HEK293 (cell line): Measurements from ENCODE around the gene GPR179.

ENCODE experiments used
- BCL11B ChIP-seq: fragments of 450-650 bp; formaldehyde crosslinking; IDR thresholded peaks from 2 replicates; pipeline ENCODE4 v1.5.1; 2016; ENCODE audit warnings: low read depth, missing biosample characterization, missing genetic modification characterization
- FEZF1 ChIP-seq: fragments of 450-650 bp; formaldehyde crosslinking; IDR thresholded peaks from 2 replicates; pipeline ENCODE4 v1.5.1; 2016; ENCODE audit warnings: missing biosample characterization, missing genetic modification characterization
- GLIS1 ChIP-seq: fragments of 450-650 bp; formaldehyde crosslinking; IDR thresholded peaks from 2 replicates; pipeline ENCODE4 v1.5.1; 2016; ENCODE audit warnings: missing biosample characterization, missing genetic modification characterization
- GLIS2 ChIP-seq: fragments of 450-650 bp; formaldehyde crosslinking; IDR thresholded peaks from 2 replicates; pipeline ENCODE4 v1.5.1; 2016; ENCODE audit warnings: missing biosample characterization, missing genetic modification characterization
- MYNN ChIP-seq: fragments of 450-650 bp; formaldehyde crosslinking; IDR thresholded peaks from 2 replicates; pipeline ENCODE4 v1.5.1; 2016; ENCODE audit warnings: missing biosample characterization, missing genetic modification characterization, borderline replicate concordance
- PBX3 ChIP-seq: sonication (generic); formaldehyde crosslinking; IDR thresholded peaks from 2 replicates; pipeline ENCODE4 v1.8.1; 2022; ENCODE audit warnings: mild to moderate bottlenecking, moderate library complexity, missing genetic modification reagents
- TRIM28 ChIP-seq: IDR thresholded peaks from 2 replicates; pipeline ENCODE4 v1.6.1; 2011; ENCODE audit warnings: low read length, control low read depth, borderline replicate concordance
- YY1 ChIP-seq: fragments of 450-650 bp; formaldehyde crosslinking; IDR thresholded peaks from 2 replicates; pipeline ENCODE4 v1.5.1; 2018; ENCODE audit warnings: missing biosample characterization, missing genetic modification characterization
- ZBTB1 ChIP-seq: fragments of 450-650 bp; formaldehyde crosslinking; IDR thresholded peaks from 2 replicates; pipeline ENCODE4 v1.5.1; 2016; ENCODE audit warnings: missing biosample characterization, missing genetic modification characterization
- ZBTB48 ChIP-seq: fragments of 450-650 bp; formaldehyde crosslinking; IDR thresholded peaks from 2 replicates; pipeline ENCODE4 v1.5.1; 2016; ENCODE audit warnings: missing biosample characterization, missing genetic modification characterization
- ZFP37 ChIP-seq: fragments of 450-650 bp; formaldehyde crosslinking; IDR thresholded peaks from 2 replicates; pipeline ENCODE4 v1.5.1; 2016; ENCODE audit warnings: missing biosample characterization, missing genetic modification characterization
- ZFP41 ChIP-seq: fragments of 450-650 bp; formaldehyde crosslinking; IDR thresholded peaks from 2 replicates; pipeline ENCODE4 v1.5.1; 2016; ENCODE audit warnings: missing biosample characterization, missing genetic modification characterization, borderline replicate concordance
- ZNF114 ChIP-seq: fragments of 450-650 bp; formaldehyde crosslinking; IDR thresholded peaks from 2 replicates; pipeline ENCODE4 v1.5.0; 2017; ENCODE audit warnings: missing biosample characterization, missing genetic modification characterization
- ZNF175 ChIP-seq: fragments of 450-650 bp; formaldehyde crosslinking; IDR thresholded peaks from 2 replicates; pipeline ENCODE4 v1.5.1; 2016; ENCODE audit warnings: missing biosample characterization, missing genetic modification characterization
- ZNF24 ChIP-seq: fragments of 450-650 bp; formaldehyde crosslinking; IDR thresholded peaks from 2 replicates; pipeline ENCODE4 v1.5.1; 2016; ENCODE audit warnings: missing biosample characterization, missing genetic modification characterization
- ZNF324 ChIP-seq: fragments of 450-650 bp; formaldehyde crosslinking; IDR thresholded peaks from 2 replicates; pipeline ENCODE4 v1.5.1; 2016; ENCODE audit warnings: missing biosample characterization, missing genetic modification characterization
- ZNF335 ChIP-seq: fragments of 450-650 bp; formaldehyde crosslinking; conservative IDR thresholded peaks from 2 replicates; pipeline ENCODE4 v1.5.1; 2016; ENCODE audit warnings: missing biosample characterization, missing genetic modification characterization
- ZNF350 ChIP-seq: fragments of 450-650 bp; formaldehyde crosslinking; IDR thresholded peaks from 2 replicates; pipeline ENCODE4 v1.5.0; 2017; ENCODE audit warnings: missing biosample characterization, mild to moderate bottlenecking, missing genetic modification characterization
- ZNF391 ChIP-seq: fragments of 450-650 bp; formaldehyde crosslinking; IDR thresholded peaks from 2 replicates; pipeline ENCODE4 v1.5.1; 2016; ENCODE audit warnings: low read depth, missing biosample characterization, missing genetic modification characterization, borderline replicate concordance
- ZNF449 ChIP-seq: fragments of 450-650 bp; formaldehyde crosslinking; IDR thresholded peaks from 2 replicates; pipeline ENCODE4 v1.5.1; 2017; ENCODE audit warnings: missing biosample characterization, mild to moderate bottlenecking, missing genetic modification characterization, moderate library complexity
- ZNF488 ChIP-seq: fragments of 450-650 bp; formaldehyde crosslinking; IDR thresholded peaks from 2 replicates; pipeline ENCODE4 v1.5.1; 2016; ENCODE audit warnings: missing biosample characterization, missing genetic modification characterization
- ZNF677 ChIP-seq: fragments of 450-650 bp; IDR thresholded peaks from 2 replicates; pipeline ENCODE4 v1.5.0; 2018; ENCODE audit warnings: missing biosample characterization, mild to moderate bottlenecking, missing genetic modification characterization, moderate library complexity
- ZNF76 ChIP-seq: fragments of 450-650 bp; formaldehyde crosslinking; IDR thresholded peaks from 2 replicates; pipeline ENCODE4; 2016; ENCODE audit warnings: low read depth, missing biosample characterization, missing genetic modification characterization, borderline replicate concordance
- ZNF792 ChIP-seq: fragments of 450-650 bp; formaldehyde crosslinking; IDR thresholded peaks from 2 replicates; pipeline ENCODE4 v1.5.1; 2016; ENCODE audit warnings: missing biosample characterization, missing genetic modification characterization
- ZNF830 ChIP-seq: fragments of 450-650 bp; IDR thresholded peaks from 2 replicates; pipeline ENCODE4 v1.5.0; 2018; ENCODE audit warnings: missing biosample characterization, missing genetic modification characterization, low read depth, mild to moderate bottlenecking, moderate library complexity
- ZSCAN18 ChIP-seq: fragments of 450-650 bp; formaldehyde crosslinking; IDR thresholded peaks from 2 replicates; pipeline ENCODE4 v1.5.1; 2016; ENCODE audit warnings: missing biosample characterization, missing genetic modification characterization
- ZSCAN4 ChIP-seq: fragments of 450-650 bp; formaldehyde crosslinking; IDR thresholded peaks from 2 replicates; pipeline ENCODE4 v1.5.1; 2017; ENCODE audit warnings: missing biosample characterization, missing genetic modification characterization
- ZXDB ChIP-seq: fragments of 450-650 bp; formaldehyde crosslinking; IDR thresholded peaks from 2 replicates; pipeline ENCODE4 v1.5.1; 2016; ENCODE audit warnings: missing biosample characterization, missing genetic modification characterization

Gene GPR179

GRCh38 chr17:38351412-38352222 is 7.9 kb upstream of the GPR179 start, which contains the start of gene SOCS7 (continued):
- TF ChIP-seq ZNF677 (tag by site-specific recombination), result no peak
- TF ChIP-seq ZNF350, result no peak
- no peak for TF ChIP-seq FEZF1 (tag by site-specific recombination)
- TF ChIP-seq ZNF488 (tag by site-specific recombination), result no peak
- TF ChIP-seq ZNF449 (tag by site-specific recombination), result no peak
- TF ChIP-seq ZNF24 (tag by site-specific recombination), result no peak
- TF ChIP-seq ZBTB1 (tag by site-specific recombination), result no peak
- TF ChIP-seq ZNF335, result peak; percentile 36; the same call in 1 of the 2 replicates
- no peak for TF ChIP-seq BCL11B (tag by site-specific recombination)
- no peak for TF ChIP-seq ZFP41
- TF ChIP-seq ZNF175 (tag by site-specific recombination), result no peak
- TF ChIP-seq ZNF324 (tag by site-specific recombination), result no peak; the same call in 1 of the 2 replicates
- no peak for TF ChIP-seq ZBTB48 (tag by site-specific recombination)
- TF ChIP-seq GLIS2 (tag by site-specific recombination), result 0 out of 2 replicates have a peak, but pooled peaks have one; percentile 16
- no peak for TF ChIP-seq ZNF792
- no peak for TF ChIP-seq ZFP37 (tag by site-specific recombination)
- no peak for TF ChIP-seq ZNF830
- no peak for TF ChIP-seq ZSCAN4 (tag by site-specific recombination)
- TF ChIP-seq MYNN (tag by site-specific recombination), result no peak
- peak; percentile 43; the same call in 1 of the 2 replicates for TF ChIP-seq GLIS1 (tag by site-specific recombination)
- no peak for TF ChIP-seq ZSCAN18 (tag by site-specific recombination)
- TF ChIP-seq PBX3 (CRISPR knock-in tag), result no peak
- no peak for TF ChIP-seq TRIM28
- TF ChIP-seq ZNF114 (tag by site-specific recombination), result no peak
- no peak for TF ChIP-seq ZNF76 (tag by site-specific recombination)
- TF ChIP-seq ZXDB (tag by site-specific recombination), result no peak
- 0 out of 2 replicates have a peak, but pooled peaks have one; percentile 69 for TF ChIP-seq ZNF391
- TF ChIP-seq YY1 (tag by site-specific recombination), result no peak
